ENCODE data around the gene ANKRD24. TPM values are rescaled to one million over a fixed set of nuclear protein-coding genes. Genes with fewer than 3 reads are reported as not detected.

Gene ANKRD24
- total RNA-seq, 1 experiment from 2014 or later, result 2.4 TPM

DNA sequence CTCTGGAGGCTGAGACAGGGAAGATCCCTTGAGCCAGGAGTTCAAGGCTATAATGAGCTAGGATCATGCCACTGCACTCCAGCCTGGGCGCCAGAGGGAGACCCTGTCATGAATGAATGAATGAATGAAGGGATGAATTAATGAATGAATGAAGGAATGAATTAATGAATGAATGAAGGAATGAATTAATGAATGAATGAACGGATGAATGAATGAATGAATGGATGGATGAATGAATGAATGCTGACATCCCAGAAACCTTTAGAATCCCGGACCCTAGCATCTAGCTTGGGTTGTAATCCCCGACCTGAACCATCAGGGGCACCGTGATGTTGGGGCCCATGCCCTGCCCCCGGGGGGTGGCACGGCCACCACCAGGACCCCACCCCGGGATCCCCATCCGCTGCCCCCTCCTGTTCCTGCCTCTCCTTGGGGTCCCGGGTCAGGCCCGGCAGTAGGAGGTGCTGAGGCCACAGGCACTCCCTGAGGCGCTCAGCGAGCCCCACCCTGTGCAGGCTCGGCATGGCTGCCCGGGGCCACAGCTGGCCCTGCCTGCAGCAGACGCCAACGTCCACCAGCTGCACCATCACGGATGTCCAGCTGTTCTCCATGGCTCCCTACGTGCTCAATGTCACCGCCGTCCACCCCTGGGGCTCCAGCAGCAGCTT lies 50.3 kb downstream of the ANKRD24 start:
- H3K18ac ChIP-seq (ENCODE audit: insufficient read length, low read depth, low read length), result no peak overlapping the region
- H3K56ac ChIP-seq (ENCODE audit: insufficient read length, low read depth, low read length), result no peak overlapping the region
- H3K9me3 ChIP-seq (ENCODE audit: control insufficient read depth, low read depth, low read length), result no peaks in the 10 kb centered on the region
- no peak overlapping the region for H3K4ac ChIP-seq (ENCODE audit: low read depth, low read length)
- DNase-seq, result no peak
- peaks cover 3% of the 10 kb centered on the region for H3K23me2 ChIP-seq (ENCODE audit: insufficient read length, low read depth, low read length, poor library complexity, severe bottlenecking)
- no peak overlapping the region for H3K4me2 ChIP-seq (ENCODE audit: insufficient read depth, insufficient read length, low read length)
- no peak overlapping the region for H3K14ac ChIP-seq (ENCODE audit: insufficient read depth, low read length)
- H3K4me1 ChIP-seq (ENCODE audit: insufficient read depth, low read length), result no peaks in the 10 kb centered on the region
- H3K27me3 ChIP-seq (ENCODE audit: insufficient read depth, low read length), result no peaks in the 10 kb centered on the region
- H3K9ac ChIP-seq (ENCODE audit: extremely low read depth, insufficient read length, low read length), result no peak overlapping the region
- H2BK5ac ChIP-seq (ENCODE audit: insufficient read length, low read length), result no peak overlapping the region
- no peak overlapping the region for H3T11ph ChIP-seq (ENCODE audit: low read length)
- Mint-ChIP-seq H3K9me3 (peaks cover 1 to 5% of the 10 kb centered on the region in 2 experiments; a peak in 2 of 5 replicates), H3K4me1 (peaks cover 0 to 5% of the 10 kb centered on the region in 2 experiments; a peak in 2 of 4 replicates), H3K27ac (no peak overlapping the region; a peak in 1 of 7 replicates), H3K36me3 (ENCODE audit: insufficient read depth in 1 of 3, low read depth in 3 of 3) (no peaks in the 10 kb centered on the region), H3K27me3 (ENCODE audit: low read depth) (peaks cover 3% of the 10 kb centered on the region; the same call in 1 of the 2 replicates), H3K4me3 (peak overlapping the region in 1 of 2 experiments; percentile 54; a peak in 1 of 5 replicates)
- H2BK12ac ChIP-seq (ENCODE audit: insufficient read length, low read depth, low read length), result no peak overlapping the region
- no peak overlapping the region for H2BK20ac ChIP-seq (ENCODE audit: low read depth, low read length, poor library complexity, severe bottlenecking)
- no peaks in the 10 kb centered on the region for H4K20me1 ChIP-seq (ENCODE audit: control insufficient read depth, insufficient read depth, insufficient read length)
- H2AFZ ChIP-seq (ENCODE audit: low read length), result no peak overlapping the region
- WGBS (ENCODE audit: extremely low coverage, insufficient read length, low lambda C conversion rate), result 100% methylated on average over 1 of the region's 21 CpGs
- no peak overlapping the region for H4K8ac ChIP-seq (replicated peaks; ENCODE audit: insufficient read length, low read depth, low read length)
- H3K23ac ChIP-seq (ENCODE audit: insufficient read length, low read depth, low read length), result no peak overlapping the region
- no peak overlapping the region for H4K5ac ChIP-seq (ENCODE audit: insufficient read length, low read depth, low read length)
- no peak overlapping the region for H2AK5ac ChIP-seq (ENCODE audit: insufficient read length, low read length)
- H3K27ac ChIP-seq (ENCODE audit: insufficient read length, low read depth, low read length), result no peak overlapping the region
- TF ChIP-seq, protein P1, sequence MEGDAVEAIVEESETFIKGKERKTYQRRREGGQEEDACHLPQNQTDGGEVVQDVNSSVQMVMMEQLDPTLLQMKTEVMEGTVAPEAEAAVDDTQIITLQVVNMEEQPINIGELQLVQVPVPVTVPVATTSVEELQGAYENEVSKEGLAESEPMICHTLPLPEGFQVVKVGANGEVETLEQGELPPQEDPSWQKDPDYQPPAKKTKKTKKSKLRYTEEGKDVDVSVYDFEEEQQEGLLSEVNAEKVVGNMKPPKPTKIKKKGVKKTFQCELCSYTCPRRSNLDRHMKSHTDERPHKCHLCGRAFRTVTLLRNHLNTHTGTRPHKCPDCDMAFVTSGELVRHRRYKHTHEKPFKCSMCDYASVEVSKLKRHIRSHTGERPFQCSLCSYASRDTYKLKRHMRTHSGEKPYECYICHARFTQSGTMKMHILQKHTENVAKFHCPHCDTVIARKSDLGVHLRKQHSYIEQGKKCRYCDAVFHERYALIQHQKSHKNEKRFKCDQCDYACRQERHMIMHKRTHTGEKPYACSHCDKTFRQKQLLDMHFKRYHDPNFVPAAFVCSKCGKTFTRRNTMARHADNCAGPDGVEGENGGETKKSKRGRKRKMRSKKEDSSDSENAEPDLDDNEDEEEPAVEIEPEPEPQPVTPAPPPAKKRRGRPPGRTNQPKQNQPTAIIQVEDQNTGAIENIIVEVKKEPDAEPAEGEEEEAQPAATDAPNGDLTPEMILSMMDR (conservative IDR thresholded peaks at IDR 0.05), result no peak
- H3K79me2 ChIP-seq (ENCODE audit: insufficient read depth, low read length), result no peaks in the 10 kb centered on the region
- H4K91ac ChIP-seq (ENCODE audit: insufficient read length, low read depth, low read length), result no peak overlapping the region
- no peak overlapping the region for H2BK120ac ChIP-seq (ENCODE audit: low read depth, low read length, poor library complexity, severe bottlenecking)
- no peak overlapping the region for H2BK15ac ChIP-seq (ENCODE audit: low read depth, low read length)
- H3K79me1 ChIP-seq (ENCODE audit: insufficient read depth, low read depth, low read length, poor library complexity, severe bottlenecking), result no peaks in the 10 kb centered on the region

All from H9 (cell line).